Neural progenitor cell (in vitro differentiated cells): Measurements from ENCODE around the gene P2RY13. TPM values are rescaled to one million over a fixed set of nuclear protein-coding genes. Genes with fewer than 3 reads are reported as not detected.

Source experiments
- DNase-seq: peaks from one replicate; pipeline ENCODE4 v3.0.0-alpha.2; 2016; ENCODE audit warnings: low spot score
- H2AFZ ChIP-seq: fragments of 200-600 bp; sonication (generic); replicated peaks from 2 replicates; pipeline ENCODE4 v1.6.1; 2016; ENCODE audit warnings: antibody characterized with exemption
- H3F3A ChIP-seq: fragments of 200-600 bp; sonication (generic); 2 replicates; pipeline ENCODE4 v1.6.1; 2016; ENCODE audit warnings: antibody characterized with exemption, low read depth
- H3K27ac ChIP-seq: fragments of 200-600 bp; sonication (generic); 2 replicates; pipeline ENCODE4 v1.5.1; 2016; ENCODE audit warnings: mild to moderate bottlenecking
- H3K27me3 ChIP-seq: fragments of 200-600 bp; sonication (generic); 2 replicates; pipeline ENCODE4 v1.6.1; 2016; ENCODE audit warnings: mild to moderate bottlenecking, moderate library complexity
- H3K36me3 ChIP-seq: fragments of 200-600 bp; sonication (generic); 2 replicates; pipeline ENCODE4 v1.5.1; 2016
- H3K4me1 ChIP-seq: fragments of 200-600 bp; sonication (generic); 2 replicates; pipeline ENCODE4 v1.6.1; 2016; ENCODE audit warnings: mixed run types
- H3K4me2 ChIP-seq: fragments of 200-600 bp; sonication (generic); 2 replicates; pipeline ENCODE4 v1.6.1; 2016
- H3K4me3 ChIP-seq: fragments of 200-600 bp; sonication (generic); 2 replicates; pipeline ENCODE4 v1.5.1; 2016
- H3K79me2 ChIP-seq: fragments of 200-600 bp; sonication (generic); 2 replicates; pipeline ENCODE4 v1.6.1; 2016; ENCODE audit warnings: low read depth
- H3K9ac ChIP-seq: fragments of 200-600 bp; sonication (generic); 2 replicates; pipeline ENCODE4 v1.6.1; 2016
- H3K9me3 ChIP-seq: fragments of 200-600 bp; sonication (generic); 2 replicates; pipeline ENCODE4 v1.5.1; 2016; ENCODE audit warnings: low read depth
- H4K20me1 ChIP-seq: fragments of 200-600 bp; sonication (generic); 2 replicates; pipeline ENCODE4 v1.6.1; 2016; ENCODE audit warnings: low read depth
- H3K27ac Mint-ChIP-seq: 3 replicates; pipeline ENCODE4 v1.8.0; 2021; ENCODE audit warnings: mixed read lengths
- H3K27me3 Mint-ChIP-seq: 2 replicates; pipeline ENCODE4 v1.8.0; 2022; ENCODE audit warnings: low read depth, mild to moderate bottlenecking, inconsistent platforms, moderate library complexity, mixed read lengths; ENCODE audit not compliant: insufficient read depth
- H3K36me3 Mint-ChIP-seq: 3 replicates; pipeline ENCODE4 v1.8.0; 2021; ENCODE audit warnings: mixed read lengths
- H3K4me1 Mint-ChIP-seq: 3 replicates; pipeline ENCODE4 v1.8.0; 2021; ENCODE audit warnings: mixed read lengths
- H3K4me3 Mint-ChIP-seq: 3 replicates; pipeline ENCODE4 v1.8.0; 2021; ENCODE audit warnings: mild to moderate bottlenecking, moderate library complexity, mixed read lengths
- H3K9me3 Mint-ChIP-seq: 3 replicates; pipeline ENCODE4 v1.8.0; 2020; ENCODE audit warnings: mixed read lengths
- CTCF ChIP-seq: fragments of 200-600 bp; sonication (generic); IDR thresholded peaks from 2 replicates; pipeline ENCODE4 v1.5.1; 2017; ENCODE audit warnings: antibody characterized with exemption, mild to moderate bottlenecking
- EZH2 ChIP-seq: fragments of 200-600 bp; sonication (generic); IDR thresholded peaks from 2 replicates; pipeline ENCODE4 v1.6.1; 2017; ENCODE audit warnings: antibody characterized with exemption, mild to moderate bottlenecking, moderate library complexity
- EZH2phosphoT487 ChIP-seq: fragments of 200-600 bp; sonication (generic); IDR thresholded peaks from 2 replicates; pipeline ENCODE4 v1.6.1; 2017; ENCODE audit warnings: antibody characterized with exemption
- total RNA-seq: library from RNA; depleted of rRNA; stranded (reverse); fragments of >200 nt; gene quantifications from 2 replicates; pipeline ENCODE4 v1.2.3, GENCODE V29; 2015; ENCODE audit warnings: low replicate concordance

Gene P2RY13
- total RNA-seq, 1 donor from 2014 or later, result not detected

GRCh38 chr3:151276687-151277042 lies 52.7 kb downstream of the P2RY13 start:
- no peak for DNase-seq
- Histone ChIP-seq H3K79me2 (no peaks in the 10 kb centered on the region), H3K27me3 (no peaks in the 10 kb centered on the region), H3K9me3 (no peaks in the 10 kb centered on the region), H2AFZ (no peak overlapping the region), H3K36me3 (no peaks in the 10 kb centered on the region), H3K4me1 (no peaks in the 10 kb centered on the region), H3F3A (no peaks in the 10 kb centered on the region), H3K4me3 (no peak overlapping the region), H4K20me1 (no peaks in the 10 kb centered on the region), H3K4me2 (no peak overlapping the region), H3K9ac (no peak overlapping the region), H3K27ac (no peak overlapping the region)
- Mint-ChIP-seq H3K27ac (no peak overlapping the region), H3K27me3 (peaks cover 4% of the 10 kb centered on the region), H3K9me3 (no peaks in the 10 kb centered on the region), H3K4me1 (no peaks in the 10 kb centered on the region), H3K36me3 (no peaks in the 10 kb centered on the region), H3K4me3 (no peak overlapping the region)
- no peak for TF ChIP-seq CTCF
- TF ChIP-seq EZH2phosphoT487, result no peak
- no peak for TF ChIP-seq EZH2

Other genes starting within 250 kb of the P2RY13 start
- gene MED12L, start 243.9 kb downstream of the P2RY13 start, total RNA-seq, result 14.2 and 16.5 TPM in 2 replicates
- not detected in 2 replicates for gene GPR171, start 126.3 kb downstream of the P2RY13 start, total RNA-seq
- not detected in 2 replicates for gene P2RY14, start 51.0 kb downstream of the P2RY13 start, total RNA-seq
- gene GPR87, start 12.7 kb downstream of the P2RY13 start, total RNA-seq, result not detected in 2 replicates
- not detected in 2 replicates for gene P2RY12, start 55.2 kb upstream of the P2RY13 start, total RNA-seq
- gene IGSF10, start 131.5 kb upstream of the P2RY13 start, total RNA-seq, result 0.15 and 0.22 TPM in 2 replicates